Fibroblast of lung (primary cell): Measurements from ENCODE around the gene PWWP2B.

Experiments
- EZH2 ChIP-seq: IDR thresholded peaks from 2 replicates; pipeline ENCODE4 v1.5.1; 2012; ENCODE audit warnings: low read length, control low read depth, mild to moderate bottlenecking; ENCODE audit errors: missing control alignments
- TF ChIP-seq, protein P1 (sequence below), 2 donors: IDR thresholded peaks in 1 of 2; conservative IDR thresholded peaks in 1 of 2; 1 replicate in 1 of 2; 2 replicates in 1 of 2; pipeline ENCODE4 v1.5.1; 2011 to 2012; ENCODE audit warnings: low read length in 2 of 2, control low read depth in 1 of 2, inconsistent platforms in 1 of 2, low read depth in 1 of 2, mild to moderate bottlenecking in 1 of 2

- TF ChIP-seq EZH2, result no peak
- TF ChIP-seq, protein P1, sequence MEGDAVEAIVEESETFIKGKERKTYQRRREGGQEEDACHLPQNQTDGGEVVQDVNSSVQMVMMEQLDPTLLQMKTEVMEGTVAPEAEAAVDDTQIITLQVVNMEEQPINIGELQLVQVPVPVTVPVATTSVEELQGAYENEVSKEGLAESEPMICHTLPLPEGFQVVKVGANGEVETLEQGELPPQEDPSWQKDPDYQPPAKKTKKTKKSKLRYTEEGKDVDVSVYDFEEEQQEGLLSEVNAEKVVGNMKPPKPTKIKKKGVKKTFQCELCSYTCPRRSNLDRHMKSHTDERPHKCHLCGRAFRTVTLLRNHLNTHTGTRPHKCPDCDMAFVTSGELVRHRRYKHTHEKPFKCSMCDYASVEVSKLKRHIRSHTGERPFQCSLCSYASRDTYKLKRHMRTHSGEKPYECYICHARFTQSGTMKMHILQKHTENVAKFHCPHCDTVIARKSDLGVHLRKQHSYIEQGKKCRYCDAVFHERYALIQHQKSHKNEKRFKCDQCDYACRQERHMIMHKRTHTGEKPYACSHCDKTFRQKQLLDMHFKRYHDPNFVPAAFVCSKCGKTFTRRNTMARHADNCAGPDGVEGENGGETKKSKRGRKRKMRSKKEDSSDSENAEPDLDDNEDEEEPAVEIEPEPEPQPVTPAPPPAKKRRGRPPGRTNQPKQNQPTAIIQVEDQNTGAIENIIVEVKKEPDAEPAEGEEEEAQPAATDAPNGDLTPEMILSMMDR (conservative IDR thresholded peaks at IDR 0.05 in 1 of 2, IDR thresholded peaks at IDR 0.05 in 1 of 2; ENCODE audit: low read depth in 1 of 2, low read length in 2 of 2), result no peak
These were observed 21.2 kb upstream of the PWWP2B start for GRCh38 chr10:132375795-132376297.
